Mucosa of descending colon (tissue), 3 donors: Measurements from ENCODE around the gene TYRO3. TPM values are rescaled to one million over a fixed set of nuclear protein-coding genes. Genes with fewer than 3 reads are reported as not detected.
"Not testable (repeated sequence)": the region's sequence is repeated elsewhere in the genome, so short reads cannot be mapped to it uniquely, and the experiment has no call there.

Experiments used
- ATAC-seq: fragments of 200-7000 bp; cut with Tn5 transposase; one replicate; pipeline ENCODE4 v1.9.1; 2020; ENCODE audit warnings: mild to moderate bottlenecking, moderate library complexity
- DNase-seq, 3 donors: peaks; one replicate each; pipeline ENCODE4 v3.0.0-alpha.2; 2020
- H3K36me3 ChIP-seq: fragments of 200-600 bp; one replicate; pipeline ENCODE4 v1.8.0; 2021; ENCODE audit warnings: low read depth, mild to moderate bottlenecking
- H3K4me1 ChIP-seq: fragments of 200-600 bp; one replicate; pipeline ENCODE4 v1.8.0; 2021; ENCODE audit warnings: low read depth, mild to moderate bottlenecking
- H3K4me3 ChIP-seq: fragments of 200-600 bp; one replicate; pipeline ENCODE4 v1.8.0; 2021; ENCODE audit warnings: mild to moderate bottlenecking
- H3K9me3 ChIP-seq: fragments of 200-600 bp; one replicate; pipeline ENCODE4 v1.8.0; 2021; ENCODE audit warnings: mild to moderate bottlenecking
- CTCF ChIP-seq: fragments of 200-600 bp; IDR thresholded peaks from one replicate; pipeline ENCODE4 v1.8.0; 2022; ENCODE audit warnings: antibody characterized with exemption, mild to moderate bottlenecking
- intact Hi-C, 2 donors: fragments of 100-400 bp; cut with DNase I in 1 of 2; cut with micrococcal nuclease in 1 of 2; formaldehyde crosslinking; loops; one replicate each; pipeline versions ENCODE4 v1.11.0 to v1.11.1; 2022; cut with DNase I, micrococcal nuclease
- total RNA-seq, 3 donors: library from RNA; stranded (reverse); fragmentation: NEBNext Ultra II Directional in 2 of 3; extraction: Animal tissue kit (Norgen Biotek cat#: 25700) in 2 of 3; gene quantifications; one replicate each; pipeline versions ENCODE4 v1.2.1 to v1.2.4, GENCODE V29; 2021 to 2023
- donor health status: DM: no; HTN: no; CAD: no; lungs with moderate emphysema.
- donor health status: DM: no; HTN: no; CAD: no.
- donor health status: DM: no; HTN: yes; CAD: no.

Gene TYRO3
- total RNA-seq, 3 donors from 2014 or later = 1.9 to 8.5 (median 2.3) TPM

- intact Hi-C loops = no loop called here
- Histone ChIP-seq H3K4me3 (no peak overlapping the region), H3K36me3 (no peaks in the 10 kb centered on the region), H3K9me3 (no peaks in the 10 kb centered on the region), H3K4me1 (peaks cover 4% of the 10 kb centered on the region)
- DNase-seq = no peak
- ATAC-seq = no peak
- TF ChIP-seq CTCF = no peak
These were observed 24.8 kb downstream of the TYRO3 start for GRCh38 chr15:41583795-41584194.

GRCh38 chr15:41584636-41585126, 25.7 kb downstream of the TYRO3 start:
- DNase-seq (no peak), ATAC-seq (no peak)
- TF ChIP-seq CTCF = no peak
- no peaks in the 10 kb centered on the region for H3K9me3 ChIP-seq
- no peaks in the 10 kb centered on the region for H3K36me3 ChIP-seq
- H3K4me3 ChIP-seq = no peak overlapping the region
- peaks cover 4% of the 10 kb centered on the region for H3K4me1 ChIP-seq
- intact Hi-C loops = no loop called here

GRCh38 chr15:41585127-41586047, 26.4 kb downstream of the TYRO3 start:
- no peaks in the 10 kb centered on the region for H3K36me3 ChIP-seq
- ATAC-seq (peak; percentile 78), DNase-seq (peak in 2 of 3 donors; percentile 38 to 55)
- no peak for TF ChIP-seq CTCF
- no peaks in the 10 kb centered on the region for H3K9me3 ChIP-seq
- intact Hi-C loops = no loop called here
- no peak overlapping the region for H3K4me3 ChIP-seq
- peaks cover 4% of the 10 kb centered on the region for H3K4me1 ChIP-seq

DNA sequence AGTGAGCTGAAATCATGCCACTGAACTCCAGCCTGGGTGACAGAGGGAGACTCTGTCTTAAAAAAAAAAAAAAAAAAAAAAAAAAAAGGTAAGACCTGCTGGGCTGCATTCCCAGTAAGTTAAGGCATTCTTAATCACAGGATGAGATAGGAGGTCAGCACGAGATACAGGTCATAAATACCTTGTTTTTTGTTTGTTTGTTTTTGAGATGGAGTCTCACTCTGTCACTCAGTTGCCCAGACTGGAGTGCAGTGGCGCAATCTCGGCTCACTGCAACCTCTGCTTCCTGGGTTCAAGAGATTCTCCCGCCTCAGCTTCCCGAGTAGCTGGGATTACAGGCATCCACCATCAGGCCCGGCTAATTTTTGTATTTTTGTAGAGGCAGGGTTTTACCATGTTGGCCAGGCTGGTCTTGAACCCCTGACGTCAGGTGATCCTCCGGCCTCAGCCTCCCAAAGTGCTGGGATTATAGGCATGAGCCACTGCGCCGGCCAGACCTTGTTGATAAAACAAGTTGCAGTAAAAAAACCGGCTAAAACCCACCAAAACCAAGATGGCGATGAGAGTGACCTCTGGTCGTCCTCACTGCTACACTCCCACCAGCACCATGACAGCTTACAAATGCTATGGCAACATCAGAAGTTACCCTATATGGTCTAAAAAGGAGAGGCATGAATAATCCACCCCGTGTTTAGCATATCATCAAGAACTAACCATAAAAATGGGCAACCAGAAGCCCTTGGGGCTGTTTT, 27.7 kb downstream of the TYRO3 start:
- DNase-seq, H3K36me3 ChIP-seq, H3K4me3 ChIP-seq, H3K4me1 ChIP-seq, ATAC-seq, H3K9me3 ChIP-seq, intact Hi-C loops: not testable (repeated sequence)

GRCh38 chr15:41589018-41589417, 30.0 kb downstream of the TYRO3 start:
- H3K4me3 ChIP-seq, H3K9me3 ChIP-seq, H3K4me1 ChIP-seq, intact Hi-C loops, DNase-seq, ATAC-seq, H3K36me3 ChIP-seq: not testable (repeated sequence)

DNA sequence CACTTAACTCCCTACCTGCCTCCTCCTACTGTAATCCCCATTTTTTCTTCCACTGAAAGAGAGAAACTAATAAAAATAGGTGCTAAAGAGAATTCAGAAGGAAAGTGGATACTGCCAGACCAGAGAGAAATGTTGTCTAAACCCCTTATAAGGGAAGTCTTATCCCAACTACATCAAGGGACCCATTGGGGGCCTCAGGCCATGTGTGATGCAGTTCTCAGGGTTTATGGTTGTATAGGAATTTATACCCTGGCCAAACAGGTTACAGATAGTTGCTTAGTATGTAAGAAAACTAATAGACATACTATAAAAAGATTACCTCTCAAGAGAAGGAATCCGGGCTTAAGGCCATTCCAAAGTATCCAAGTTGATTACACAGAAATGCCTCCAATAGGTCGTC, 30.6 kb downstream of the TYRO3 start:
- intact Hi-C loops, H3K4me1 ChIP-seq, H3K36me3 ChIP-seq, ATAC-seq, H3K4me3 ChIP-seq, DNase-seq, H3K9me3 ChIP-seq: not testable (repeated sequence)

DNA sequence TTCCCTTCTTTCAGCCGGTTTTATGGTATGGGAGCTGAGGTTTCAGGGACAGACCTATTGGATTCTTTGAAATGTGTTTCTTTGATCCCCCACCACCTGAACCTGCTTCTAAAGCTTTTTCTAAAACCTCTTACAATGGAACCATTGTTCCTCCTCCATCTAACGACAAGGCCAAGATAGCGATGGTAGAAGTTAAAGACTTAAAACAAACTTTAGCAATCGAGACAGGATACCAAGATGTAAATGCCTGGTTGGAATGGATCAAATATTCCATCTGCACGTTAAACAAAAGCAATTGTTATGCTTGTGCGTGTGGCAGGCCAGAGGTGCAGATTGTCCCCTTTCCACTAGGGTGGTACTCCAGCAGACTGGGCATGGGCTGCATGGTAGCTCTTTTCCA, 32.2 kb downstream of the TYRO3 start:
- DNase-seq, H3K4me3 ChIP-seq, H3K4me1 ChIP-seq, H3K9me3 ChIP-seq, H3K36me3 ChIP-seq, ATAC-seq, intact Hi-C loops: not testable (repeated sequence)

GRCh38 chr15:41592718-41593117, 33.7 kb downstream of the TYRO3 start:
- peak; percentile 54 for ATAC-seq
- DNase-seq = not testable (repeated sequence)

More at GRCh38 chr15:41592718-41593117, 33.7 kb downstream of the TYRO3 start:
- H3K4me1 ChIP-seq, H3K4me3 ChIP-seq, intact Hi-C loops, H3K36me3 ChIP-seq, H3K9me3 ChIP-seq: not testable (repeated sequence)
